ENCODE results near the gene PKP1.

Gene PKP1

DNA sequence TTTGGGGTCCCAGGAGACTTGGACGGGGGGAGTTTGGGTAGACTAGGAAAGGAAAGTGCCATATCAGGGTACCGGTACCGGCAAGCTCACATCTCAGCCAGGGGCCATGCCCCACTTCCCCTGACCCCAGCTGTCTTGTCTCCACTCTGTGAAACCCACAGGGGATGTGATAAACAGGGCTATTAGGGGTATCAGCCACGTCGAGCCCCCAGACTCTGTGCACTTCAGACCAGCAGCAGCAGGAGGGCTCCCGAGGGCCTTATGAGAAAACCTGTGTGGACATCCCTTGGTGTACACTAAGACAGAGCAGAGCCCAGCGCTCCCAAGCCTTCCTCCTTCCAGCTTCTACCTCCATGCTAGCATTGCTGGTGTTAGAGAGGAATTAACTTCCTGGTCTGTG lies 47.9 kb downstream of the PKP1 start:
- no peak for DNase-seq

DNA sequence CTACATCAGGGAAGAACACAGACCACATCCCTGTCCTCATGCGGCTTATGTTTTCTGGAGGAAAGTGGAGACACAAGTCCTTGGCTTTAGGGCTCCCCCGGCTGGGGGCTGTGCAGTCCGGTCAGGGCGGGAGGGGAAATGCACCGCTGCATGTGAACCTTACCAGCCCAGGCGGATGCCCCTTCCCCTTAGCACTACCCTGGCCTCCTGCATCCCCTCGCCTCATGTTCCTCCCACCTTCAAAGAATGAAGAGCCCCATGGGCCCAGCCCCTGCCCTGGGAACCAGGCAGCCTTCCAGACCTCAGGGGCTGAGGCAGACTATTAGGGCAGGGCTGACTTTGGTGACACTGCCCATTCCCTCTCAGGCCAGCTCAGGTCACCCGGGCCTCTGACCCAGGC lies 48.7 kb downstream of the PKP1 start:
- no peak for DNase-seq

DNA sequence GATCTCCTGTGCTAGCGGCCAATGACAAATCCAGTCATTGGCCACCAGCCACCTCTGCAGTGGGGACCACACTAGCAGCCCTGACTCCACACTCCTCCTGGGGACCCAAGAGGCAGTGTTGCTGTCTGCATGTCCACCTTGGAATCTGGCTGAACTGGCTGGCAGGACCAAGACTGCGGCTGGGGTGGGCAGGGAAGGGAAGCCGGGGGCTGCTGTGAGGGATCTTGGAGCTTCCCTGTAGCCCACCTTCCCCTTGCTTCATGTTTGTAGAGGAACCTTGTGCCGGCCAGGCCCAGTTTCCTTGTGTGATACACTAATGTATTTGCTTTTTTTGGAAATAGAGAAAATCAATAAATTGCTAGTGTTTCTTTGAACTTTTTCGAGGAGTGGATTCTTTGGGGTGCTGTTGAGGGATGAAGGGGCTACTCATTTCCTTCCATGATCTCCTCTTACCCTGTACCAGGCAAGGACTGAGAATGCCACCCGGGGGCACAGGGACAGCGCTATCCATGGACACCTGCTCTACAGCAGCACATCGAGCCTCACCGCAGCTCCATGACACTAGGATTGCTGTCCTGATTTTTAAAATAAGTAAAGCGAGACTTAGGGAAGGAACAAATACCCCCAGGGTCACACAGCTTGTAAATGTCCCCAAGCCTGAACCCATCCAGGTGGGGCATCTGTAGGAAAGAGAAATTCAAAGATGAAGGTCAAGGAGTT lies 49.5 kb downstream of the PKP1 start:
- no peak for DNase-seq

DNA sequence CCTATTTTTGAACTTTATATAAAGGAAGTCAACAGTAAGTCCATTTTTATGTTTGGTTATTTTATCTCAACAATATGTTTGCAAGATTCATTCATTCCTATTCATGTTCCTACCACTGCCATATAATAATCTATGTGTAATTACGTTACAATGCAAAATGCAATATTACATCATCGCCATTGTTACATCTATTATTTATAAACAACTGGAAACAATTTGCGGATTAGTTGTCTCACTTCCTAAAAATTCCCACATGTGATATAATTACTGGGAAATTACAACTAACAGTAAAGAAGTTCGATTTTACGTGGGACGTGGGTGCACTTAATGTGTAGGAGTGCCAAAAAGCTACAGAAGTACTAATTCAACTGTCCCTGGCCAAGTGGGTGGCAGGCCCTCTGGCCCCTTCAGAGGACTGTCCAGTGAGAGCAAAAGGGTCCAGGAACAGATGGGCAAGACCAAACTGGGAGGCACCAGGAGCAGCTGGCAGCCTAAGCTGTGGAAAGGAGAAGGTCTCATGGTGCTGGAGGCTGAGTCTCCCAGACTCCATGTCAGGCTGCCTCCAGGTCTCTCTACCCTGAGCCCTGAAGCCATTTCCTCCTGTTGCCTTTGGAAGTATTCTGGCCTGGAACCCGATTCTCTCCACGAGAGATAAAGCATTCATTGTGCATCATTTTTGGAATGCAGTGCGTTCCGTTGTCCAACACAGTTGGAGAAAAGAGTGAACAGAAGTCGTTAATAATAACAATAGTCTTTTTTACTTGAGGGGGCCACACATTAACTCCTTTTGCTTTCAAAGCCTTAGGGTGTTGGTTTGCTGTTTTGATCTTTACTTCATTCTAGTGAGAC lies 51.2 kb downstream of the PKP1 start:
- no peak for DNase-seq

DNA sequence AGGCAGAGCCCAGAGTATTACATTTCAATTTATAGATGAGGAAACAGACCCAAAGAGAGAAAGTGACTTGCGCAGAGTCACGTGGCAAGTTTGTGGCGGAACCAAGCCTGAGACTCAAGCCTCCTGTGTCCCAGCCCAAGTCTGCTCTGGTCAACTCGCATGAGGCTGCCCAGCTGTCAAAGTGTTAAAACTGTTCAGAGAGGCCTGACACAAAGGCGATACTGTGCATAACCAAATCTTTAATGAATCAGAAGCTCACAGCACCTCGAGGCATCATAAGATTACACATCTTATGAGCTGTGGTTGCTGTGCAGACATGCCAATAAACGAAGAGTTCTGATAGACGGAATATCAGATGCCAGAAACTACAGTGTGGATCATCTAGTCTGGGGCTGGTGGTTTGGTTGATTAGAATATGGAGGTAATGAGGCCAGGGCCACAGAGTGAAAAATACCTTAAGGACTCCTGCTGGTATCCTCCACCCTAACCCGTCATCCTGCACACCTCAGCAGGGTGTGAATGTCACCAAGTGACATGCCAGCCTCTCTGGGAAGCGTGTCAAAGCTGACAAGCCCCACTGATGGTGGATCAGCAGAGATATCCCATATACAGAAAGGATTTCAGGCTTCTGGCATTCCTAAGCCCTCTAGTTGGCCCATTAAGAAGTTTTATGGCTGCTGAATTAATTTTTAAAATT lies 52.0 kb downstream of the PKP1 start:
- DNase-seq, result no peak

DNA sequence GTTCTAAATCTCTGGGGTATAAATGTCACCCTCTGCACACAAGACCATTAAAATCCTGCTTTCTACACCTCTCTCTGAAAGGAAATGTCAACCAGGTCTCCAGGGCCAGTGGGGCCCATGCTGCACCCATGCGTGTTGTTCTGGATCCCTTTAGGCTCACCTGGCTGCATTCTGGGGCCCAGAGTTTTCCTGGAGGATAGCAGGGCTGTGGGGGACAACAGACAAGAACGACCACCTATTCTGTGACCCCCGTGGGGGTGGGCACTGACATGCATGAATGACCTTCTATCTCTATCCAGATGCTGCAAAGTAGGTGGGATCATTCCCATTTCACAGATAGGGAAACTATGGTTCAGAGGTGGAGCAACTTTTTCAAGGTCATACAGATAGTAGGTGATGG lies 52.6 kb downstream of the PKP1 start:
- no peak for DNase-seq

DNA sequence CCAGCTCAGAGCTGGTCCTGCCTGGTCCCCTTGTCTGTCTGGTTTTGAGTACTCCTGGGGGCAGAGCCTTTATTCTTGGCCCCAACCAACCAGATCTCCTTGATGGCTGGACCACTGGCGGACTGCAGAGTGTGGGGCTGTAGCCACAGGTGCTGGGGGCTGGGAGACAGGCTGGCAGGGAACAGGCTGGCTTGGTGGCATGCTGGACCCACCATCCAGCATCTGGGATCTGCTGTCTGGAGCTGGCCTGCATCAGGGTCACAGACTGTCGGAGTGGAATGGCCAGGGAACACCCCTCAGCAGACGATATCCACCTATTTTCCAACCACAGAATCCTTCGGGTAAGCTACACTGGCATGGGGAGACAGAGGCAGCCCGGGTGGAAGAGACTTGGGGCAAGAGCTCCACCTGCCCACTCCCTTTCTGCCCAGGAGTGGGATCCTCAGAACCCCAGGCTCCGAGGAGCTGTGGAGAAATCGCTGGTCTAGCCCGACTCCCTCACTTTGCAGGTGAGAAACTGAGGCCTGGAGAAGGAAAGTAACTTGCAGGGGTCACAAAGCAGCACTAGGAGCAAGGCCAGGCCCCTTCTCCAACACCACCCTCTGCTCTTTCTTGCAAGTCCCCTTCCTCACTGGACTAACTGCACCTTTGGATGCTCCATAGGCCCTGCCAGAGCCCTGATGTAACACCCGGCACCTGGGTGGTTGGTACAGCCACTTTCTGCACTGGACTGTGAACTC lies 53.6 kb downstream of the PKP1 start:
- no peak for DNase-seq

DNA sequence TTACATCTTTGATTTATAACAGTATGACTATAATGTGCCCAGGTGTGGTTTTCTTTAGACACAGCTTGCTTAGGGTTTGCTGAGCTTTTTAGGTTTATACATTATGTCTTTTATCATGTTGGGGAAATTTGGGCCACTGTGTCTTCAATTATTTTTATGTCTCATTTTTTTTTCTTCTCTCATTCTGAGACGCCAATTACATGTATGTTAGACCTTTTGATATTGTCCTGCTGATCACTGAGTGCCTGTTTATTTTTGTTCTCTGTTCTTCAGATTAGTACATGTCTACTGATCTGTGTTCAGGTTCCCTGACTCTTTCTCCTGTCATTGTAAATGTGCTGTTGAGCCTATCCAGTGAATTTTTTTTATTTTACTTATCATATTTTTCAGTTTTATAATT lies 58.1 kb downstream of the PKP1 start:
- DNase-seq, result no peak

DNA sequence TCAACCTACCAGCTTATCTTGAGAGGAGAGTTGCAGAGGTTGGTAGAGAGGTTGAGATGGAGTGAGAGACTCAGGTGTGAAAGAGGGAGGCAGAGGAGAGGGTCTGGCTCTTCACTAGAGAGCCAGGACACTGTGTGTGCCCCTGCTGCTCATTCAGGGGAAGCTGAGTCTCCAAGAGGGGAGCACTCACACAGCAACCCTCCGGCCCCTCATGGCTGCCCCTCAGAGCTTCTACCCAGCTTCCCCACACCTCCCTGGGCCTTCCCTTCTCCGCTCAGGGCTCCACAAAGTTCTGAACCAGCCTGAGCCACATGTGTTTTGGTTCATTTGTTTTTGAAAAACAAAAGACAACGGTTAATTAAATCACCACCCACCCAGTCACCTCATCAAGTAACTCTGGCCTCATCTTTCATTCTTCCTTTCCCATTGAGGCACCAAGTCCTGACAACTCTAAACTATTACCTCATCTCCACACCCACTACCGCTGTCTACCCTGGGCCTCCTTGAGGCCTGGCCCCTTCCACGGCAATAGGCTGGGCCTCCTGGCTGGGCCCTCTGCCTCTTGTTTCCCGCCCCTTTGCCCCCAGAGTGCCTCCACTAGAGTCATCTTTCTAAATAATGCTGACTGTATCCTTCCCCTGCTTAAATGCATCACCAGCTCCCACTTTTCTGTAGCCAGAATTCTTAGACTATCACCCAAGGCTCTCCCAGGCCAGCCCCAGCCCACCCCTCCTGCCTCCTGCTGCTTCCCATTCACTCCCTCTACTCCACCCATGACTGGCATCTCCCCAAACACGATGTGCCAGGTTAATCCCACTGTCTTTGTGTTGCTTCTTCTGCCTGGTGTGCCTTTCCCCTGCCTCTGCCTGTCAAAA lies 61.1 kb downstream of the PKP1 start:
- DNase-seq, result no peak

DNA sequence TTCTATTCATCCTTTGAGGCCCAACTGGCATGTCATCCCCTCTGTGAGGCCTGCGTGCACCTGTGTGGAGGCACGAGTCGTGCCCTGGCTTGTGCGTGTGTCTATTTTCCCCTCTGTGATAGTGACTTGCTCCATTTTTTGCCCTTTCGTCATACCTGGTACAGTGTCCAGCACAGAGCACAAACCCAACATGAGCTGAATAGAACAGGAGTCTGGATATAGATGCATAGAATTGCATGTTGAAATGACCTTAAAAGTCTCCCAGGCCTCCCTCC lies 61.7 kb downstream of the PKP1 start:
- DNase-seq, result no peak

DNA sequence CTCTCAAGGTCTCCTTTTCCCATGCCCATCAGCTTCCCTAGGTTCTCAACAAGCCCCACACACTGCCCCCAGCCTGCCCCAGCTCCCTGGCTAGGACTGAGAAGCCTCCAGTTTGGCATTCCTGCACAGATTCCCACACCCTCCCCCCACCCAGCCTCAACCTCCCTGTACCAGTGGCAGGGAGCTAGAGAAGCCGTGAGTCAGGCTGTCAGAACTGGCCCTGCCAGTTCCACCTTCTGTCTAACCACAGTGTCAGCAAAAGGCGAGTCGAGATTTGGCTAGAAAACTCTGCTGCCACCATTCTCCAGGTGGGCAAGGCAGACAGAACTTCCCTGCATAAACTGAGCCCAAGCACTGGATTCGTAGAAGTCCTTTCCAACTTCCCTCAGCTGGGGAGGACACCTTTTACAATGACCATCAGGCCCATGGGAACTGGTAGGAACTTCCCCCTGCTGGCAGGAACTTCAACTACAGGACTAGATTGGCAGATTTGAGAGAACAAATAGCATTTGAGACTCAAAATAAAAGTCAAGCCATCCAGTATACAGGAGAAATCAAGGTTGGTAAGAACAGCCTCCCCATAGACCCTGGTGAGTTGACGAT lies 63.1 kb downstream of the PKP1 start:
- no peak for DNase-seq

DNA sequence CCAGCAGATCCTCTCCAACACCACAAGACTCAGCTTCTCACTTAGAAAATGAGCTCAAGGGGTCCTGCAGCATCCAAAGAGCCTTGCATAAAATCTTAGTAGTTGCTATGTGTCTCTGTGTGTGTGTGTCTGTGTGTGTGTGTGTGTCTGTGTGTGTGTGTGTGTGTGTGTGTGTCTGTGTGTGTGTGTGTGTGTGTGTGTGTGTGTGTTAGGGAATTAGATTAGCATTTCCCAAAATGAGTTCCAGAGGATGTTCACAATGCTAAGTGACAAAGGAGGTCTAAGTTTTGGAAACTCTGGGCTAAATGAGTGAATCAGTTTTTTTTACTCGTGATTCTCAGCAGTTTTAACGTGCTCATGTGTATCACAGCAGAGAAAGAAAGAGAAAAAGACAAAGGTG lies 63.7 kb downstream of the PKP1 start:
- no peak for DNase-seq

DNA sequence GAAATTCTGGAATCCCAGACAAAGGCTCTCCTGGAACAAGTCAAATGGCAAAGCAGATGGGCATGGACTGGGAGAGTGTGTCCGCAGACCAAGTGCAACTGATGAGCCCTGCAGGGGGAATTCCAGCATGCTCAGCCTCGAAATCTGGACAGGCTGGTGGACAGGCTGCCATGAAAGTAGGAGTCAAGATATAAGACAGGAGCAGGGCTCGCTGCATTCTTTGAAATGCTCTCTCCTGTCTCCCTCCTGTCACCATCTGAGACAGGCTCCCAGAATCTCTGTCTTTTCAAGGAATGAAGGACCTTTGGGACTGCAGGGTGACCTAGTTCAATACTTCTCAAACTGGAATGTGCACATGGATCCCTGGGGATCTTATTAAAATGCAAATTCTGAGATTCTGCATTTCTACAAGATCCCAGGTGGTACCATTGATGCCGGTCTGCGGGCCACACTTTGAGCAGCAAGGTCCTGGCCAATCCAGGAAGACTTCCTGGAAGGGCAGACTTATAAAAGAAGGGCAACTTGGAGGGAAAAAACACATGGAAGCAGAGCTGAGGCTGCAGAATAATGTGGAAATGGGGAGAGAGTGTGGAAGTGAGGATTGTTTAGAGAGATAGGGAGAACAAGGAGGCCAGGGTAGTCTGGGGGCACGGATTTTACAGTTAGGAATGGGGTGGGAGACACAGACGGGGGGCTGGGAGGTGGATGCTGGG lies 64.3 kb downstream of the PKP1 start:
- DNase-seq, result no peak

DNA sequence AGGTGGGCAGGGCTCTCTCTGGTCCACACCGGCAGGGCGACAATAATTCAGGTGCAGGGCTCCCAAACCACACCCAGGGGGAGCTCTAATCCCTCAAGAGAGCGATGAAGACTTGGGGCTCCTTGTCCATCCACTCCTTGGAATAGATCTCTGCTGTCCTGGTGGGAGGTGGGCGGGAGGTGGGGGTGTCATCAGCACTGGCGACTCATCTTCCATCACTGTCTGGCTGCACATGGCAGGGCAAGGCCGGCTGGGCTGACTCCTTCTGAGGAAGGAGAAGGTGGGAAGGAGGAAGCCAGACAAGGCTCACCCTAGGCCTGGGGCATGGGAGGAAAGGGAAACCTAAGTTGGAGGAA lies 64.9 kb downstream of the PKP1 start:
- no peak for DNase-seq

DNA sequence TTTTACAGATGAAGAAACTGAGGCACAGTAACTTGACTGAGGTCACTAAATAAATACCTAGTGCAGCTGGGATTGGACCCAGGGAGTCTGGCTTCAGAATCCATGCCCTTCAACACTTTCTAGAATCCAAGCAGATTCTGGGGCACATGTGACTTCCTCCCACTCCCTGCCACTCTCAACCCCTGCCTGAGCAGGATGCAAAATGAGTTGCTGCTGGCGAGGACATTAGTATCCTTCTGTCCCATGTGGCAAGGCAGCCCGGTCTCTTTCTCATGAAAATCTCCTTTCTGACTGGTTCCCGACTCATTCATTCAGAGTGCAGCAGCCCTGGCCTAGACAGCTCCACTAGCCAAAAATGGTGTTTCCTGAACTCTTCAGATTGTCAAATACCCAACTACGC lies 65.8 kb downstream of the PKP1 start:
- no peak for DNase-seq

DNA sequence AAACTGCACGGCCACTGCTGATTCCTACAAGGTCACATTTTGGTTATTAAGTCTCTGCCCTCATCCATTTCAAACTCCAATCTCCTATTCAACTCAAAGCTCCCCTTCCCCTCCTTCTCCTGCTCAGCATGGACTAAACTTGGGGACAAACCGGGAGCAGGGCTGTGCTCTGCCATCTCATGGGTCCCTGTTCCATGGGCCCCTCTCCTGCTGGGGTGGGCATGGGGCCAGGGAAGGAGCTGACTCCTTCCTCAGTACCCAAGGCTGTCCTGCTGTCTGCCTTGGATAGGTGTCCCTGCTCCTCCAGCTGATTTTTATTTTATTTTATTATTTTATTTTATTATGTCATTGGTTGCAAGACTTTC lies 67.0 kb downstream of the PKP1 start:
- no peak for DNase-seq

DNA sequence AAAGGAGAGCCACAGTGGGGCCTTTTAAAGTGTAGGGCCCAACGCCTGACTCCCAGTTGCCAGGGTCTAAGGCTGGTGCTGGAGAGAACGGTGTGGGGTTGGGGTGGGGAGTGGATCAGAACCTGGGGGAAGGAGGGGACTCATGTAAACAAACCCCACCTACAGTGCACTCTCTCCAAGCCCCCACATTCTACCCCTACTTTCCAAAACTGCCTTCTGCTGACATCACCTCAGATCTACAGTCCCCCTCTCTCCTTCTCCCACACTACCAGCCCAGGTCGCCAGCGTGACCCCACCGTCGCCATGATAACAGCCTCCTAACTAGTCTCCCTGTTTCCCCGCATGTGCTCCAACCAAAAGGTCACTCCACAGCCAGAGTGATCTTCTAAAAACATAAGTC lies 67.6 kb downstream of the PKP1 start:
- DNase-seq, result no peak

DNA sequence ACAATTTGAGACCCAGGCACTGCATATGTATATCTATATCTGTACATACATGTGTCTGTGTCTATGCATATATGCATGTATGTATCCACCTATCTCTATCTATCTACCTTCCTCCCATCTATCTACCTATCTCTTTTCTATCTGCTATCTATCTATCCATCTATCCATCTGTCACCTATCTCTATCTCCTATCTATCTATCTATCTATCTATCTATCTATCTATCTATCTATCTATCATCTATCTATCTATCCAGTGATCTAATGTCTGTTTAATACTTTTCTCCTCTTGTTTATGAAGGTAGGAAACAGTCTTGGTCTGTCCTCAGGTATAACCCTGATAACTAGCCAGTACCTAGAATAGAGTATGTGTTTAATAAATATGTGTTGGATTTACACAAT lies 68.3 kb downstream of the PKP1 start:
- DNase-seq, result no peak

DNA sequence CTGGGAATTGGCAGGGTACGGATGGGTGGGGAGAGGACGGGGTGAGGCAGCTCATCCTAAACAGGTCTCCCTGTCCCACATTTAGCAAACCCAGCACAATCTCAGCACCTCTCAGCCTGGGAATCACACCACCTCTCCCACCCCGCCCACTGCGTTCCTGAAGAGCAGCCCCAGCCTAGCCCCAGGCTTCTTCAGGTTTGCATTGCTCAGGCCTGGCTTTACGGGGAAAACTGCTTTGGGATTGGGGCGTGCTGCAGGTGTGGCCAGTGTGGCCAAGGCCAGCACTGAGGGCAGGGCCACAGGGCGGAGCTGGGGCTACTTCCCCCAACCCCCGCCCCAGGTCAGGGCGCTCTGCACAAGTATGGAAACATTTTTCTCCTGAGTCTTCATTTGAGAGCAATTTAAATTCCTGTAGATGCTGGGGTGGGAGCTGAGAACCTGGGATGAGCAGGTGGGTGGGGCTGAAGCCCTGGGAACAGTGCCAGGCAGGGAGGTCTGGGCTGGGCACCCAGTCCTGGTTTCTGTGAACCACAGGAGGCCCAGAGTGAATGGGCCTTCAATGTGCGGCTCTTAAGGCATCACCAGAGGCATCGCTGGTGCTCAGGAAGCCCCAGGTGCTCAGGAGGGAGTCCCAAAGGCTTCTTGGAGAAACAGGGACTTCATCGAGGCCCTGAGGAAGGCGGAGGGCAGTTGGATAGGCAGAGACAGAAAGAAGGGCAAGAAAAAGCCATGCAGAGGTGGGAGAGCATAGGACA lies 70.1 kb downstream of the PKP1 start:
- DNase-seq, result no peak

DNA sequence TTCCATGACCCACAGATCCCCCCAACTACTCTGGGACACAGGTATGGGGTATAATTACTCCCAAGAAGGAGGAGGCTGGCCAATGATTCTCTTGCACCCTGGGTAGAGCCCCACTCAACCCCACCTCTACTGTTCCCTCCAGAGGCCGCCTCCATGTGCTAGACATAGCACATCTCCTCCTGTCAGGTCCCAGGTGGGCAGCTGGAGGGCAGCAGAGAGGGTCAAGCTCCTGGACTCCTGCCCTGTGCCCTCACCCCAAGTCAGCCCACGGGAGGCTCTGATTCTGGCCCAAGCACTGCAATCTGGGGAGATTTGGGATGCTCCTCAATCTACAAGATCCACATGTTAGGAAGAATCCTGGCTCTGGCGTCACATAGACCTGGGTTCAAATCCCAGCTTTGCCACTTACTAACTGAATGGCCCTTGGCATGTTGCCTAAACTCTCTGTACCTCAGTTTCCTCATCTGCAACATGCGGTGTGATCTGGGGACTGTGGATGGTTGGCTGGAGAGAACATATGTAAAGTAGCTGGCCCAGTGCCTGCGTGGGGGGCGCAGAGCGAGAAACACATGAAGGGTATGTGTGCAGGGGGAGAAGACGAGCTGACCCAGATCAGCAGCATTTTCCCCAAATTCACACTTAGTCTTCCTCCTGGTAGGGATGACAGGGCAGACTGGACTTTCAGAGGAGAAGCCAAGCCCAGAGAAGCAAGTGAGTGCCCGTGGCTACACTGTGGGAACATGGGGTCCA lies 71.0 kb downstream of the PKP1 start:
- DNase-seq, result no peak
